Hepatocyte (in vitro differentiated cells): Measurements from ENCODE around the gene SGSM1.

ENCODE experiments used
- CTCF ChIP-seq: fragments of 200-600 bp; sonication (generic); IDR thresholded peaks from 2 replicates; pipeline ENCODE4 v1.5.1; 2016; ENCODE audit warnings: antibody characterized with exemption, mild to moderate bottlenecking; ENCODE audit not compliant: poor library complexity
- EZH2 ChIP-seq: fragments of 200-600 bp; sonication (generic); IDR thresholded peaks from 2 replicates; pipeline ENCODE4 v1.6.1; 2016; ENCODE audit warnings: antibody characterized with exemption, mild to moderate bottlenecking, borderline replicate concordance
- EZH2phosphoT487 ChIP-seq: fragments of 200-600 bp; sonication (generic); IDR thresholded peaks from one replicate; pipeline ENCODE4 v1.6.1; 2018; ENCODE audit warnings: antibody characterized with exemption, mild to moderate bottlenecking, low read depth, moderate library complexity; ENCODE audit not compliant: unreplicated experiment, severe bottlenecking

GRCh38 chr22:24845041-24845898 lies 39.3 kb downstream of the SGSM1 start:
- TF ChIP-seq CTCF: no peak
- TF ChIP-seq EZH2: no peak
- no peak for TF ChIP-seq EZH2phosphoT487
